ENCODE measurements around the gene CHERP. TPM values are rescaled to one million over a fixed set of nuclear protein-coding genes. Genes with fewer than 3 reads are reported as not detected.

The CHERP gene
- total RNA-seq, 1 experiment from 2014 or later: 101 TPM

- H3K27me3 ChIP-seq (ENCODE audit: insufficient read depth, low read length): no peaks in the 10 kb centered on the region
- no peaks in the 10 kb centered on the region; the same call in 1 of the 2 replicates for H3K27me3 Mint-ChIP-seq (ENCODE audit: low read depth)
- no peaks in the 10 kb centered on the region for H3K9me3 Mint-ChIP-seq
- H3T11ph ChIP-seq (ENCODE audit: low read length): no peak overlapping the region
- H4K20me1 ChIP-seq (ENCODE audit: control insufficient read depth, insufficient read depth, insufficient read length): no peaks in the 10 kb centered on the region
- H3K56ac ChIP-seq (ENCODE audit: insufficient read length, low read depth, low read length): no peak overlapping the region
- no peak for DNase-seq
- no peak overlapping the region for H3K18ac ChIP-seq (ENCODE audit: insufficient read length, low read depth, low read length)
- H3K4me2 ChIP-seq (ENCODE audit: insufficient read depth, insufficient read length, low read length): no peak overlapping the region
- no peaks in the 10 kb centered on the region for H3K4me1 Mint-ChIP-seq
- H2BK12ac ChIP-seq (ENCODE audit: insufficient read length, low read depth, low read length): no peak overlapping the region
- TF ChIP-seq CTCF (conservative IDR thresholded peaks at IDR 0.05): no peak
- H2BK5ac ChIP-seq (ENCODE audit: insufficient read length, low read length): no peak overlapping the region
- H3K79me1 ChIP-seq (ENCODE audit: insufficient read depth, low read depth, low read length, poor library complexity, severe bottlenecking): no peaks in the 10 kb centered on the region
- no peak overlapping the region for H3K23ac ChIP-seq (ENCODE audit: insufficient read length, low read depth, low read length)
- H2AFZ ChIP-seq (ENCODE audit: low read length): no peak overlapping the region
- no peak overlapping the region for H2BK120ac ChIP-seq (ENCODE audit: low read depth, low read length, poor library complexity, severe bottlenecking)
- no peak overlapping the region for H4K91ac ChIP-seq (ENCODE audit: insufficient read length, low read depth, low read length)
- WGBS (ENCODE audit: extremely low coverage, insufficient read length, low lambda C conversion rate): no CpG with 5 or more reads among the region's 14 CpGs
- H3K9ac ChIP-seq (ENCODE audit: extremely low read depth, insufficient read length, low read length): no peak overlapping the region
- H3K23me2 ChIP-seq (ENCODE audit: insufficient read length, low read depth, low read length, poor library complexity, severe bottlenecking): no peaks in the 10 kb centered on the region
- H3K4me1 ChIP-seq (ENCODE audit: insufficient read depth, low read length): no peaks in the 10 kb centered on the region
- H3K27ac Mint-ChIP-seq: no peak overlapping the region
- H4K5ac ChIP-seq (ENCODE audit: insufficient read length, low read depth, low read length): no peak overlapping the region
- no peak overlapping the region for H2BK15ac ChIP-seq (ENCODE audit: low read depth, low read length)
- H3K14ac ChIP-seq (ENCODE audit: insufficient read depth, low read length): no peak overlapping the region
- no peak overlapping the region for H3K4me3 Mint-ChIP-seq
- H3K27ac ChIP-seq (ENCODE audit: insufficient read length, low read depth, low read length): no peak overlapping the region
- H3K9me3 ChIP-seq (ENCODE audit: control insufficient read depth, low read depth, low read length): no peaks in the 10 kb centered on the region
- no peak overlapping the region for H2AK5ac ChIP-seq (ENCODE audit: insufficient read length, low read length)
- no peak overlapping the region for H2BK20ac ChIP-seq (ENCODE audit: low read depth, low read length, poor library complexity, severe bottlenecking)
- no peak overlapping the region for H4K8ac ChIP-seq (replicated peaks; ENCODE audit: insufficient read length, low read depth, low read length)
- peaks cover 50 to 94% (median 82%) of the 10 kb centered on the region in 3 experiments for H3K36me3 Mint-ChIP-seq (ENCODE audit: insufficient read depth in 1 of 3, low read depth in 3 of 3)
- no peaks in the 10 kb centered on the region for H3K79me2 ChIP-seq (ENCODE audit: insufficient read depth, low read length)
- no peak overlapping the region for H3K4ac ChIP-seq (ENCODE audit: low read depth, low read length)
Observed at GRCh38 chr19:16527334-16527935, 14.8 kb downstream of the CHERP start.

Measured in H9 (cell line).